CD4-positive, alpha-beta T cell treated with Interleukin-10 for 1 hour (primary cell): Measurements from ENCODE around the gene GCFC2.

Experiments
- DNase-seq: peaks from one replicate; pipeline ENCODE4 v3.0.0-alpha.2; 2020

The GCFC2 gene

DNA sequence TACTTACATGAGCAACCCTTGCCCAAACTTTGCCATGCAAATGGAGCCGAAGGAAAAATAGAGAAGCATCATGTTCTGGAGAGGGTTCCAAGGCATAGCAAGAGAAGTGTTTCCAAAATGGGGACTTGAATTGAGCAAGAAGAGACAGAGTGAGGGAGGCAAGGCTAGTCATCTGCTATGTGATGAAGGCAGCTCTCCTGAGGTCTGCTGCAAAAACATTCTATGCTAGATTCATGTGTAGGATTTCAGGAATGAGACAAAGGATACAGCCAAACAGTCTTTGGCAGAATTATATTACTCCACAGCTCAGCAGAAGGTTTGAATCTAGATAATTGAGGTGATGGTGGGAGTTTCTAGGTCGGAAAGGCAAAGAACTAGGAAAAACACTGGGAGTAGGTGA is 88.2 kb downstream of the GCFC2 start:
- no peak for DNase-seq

DNA sequence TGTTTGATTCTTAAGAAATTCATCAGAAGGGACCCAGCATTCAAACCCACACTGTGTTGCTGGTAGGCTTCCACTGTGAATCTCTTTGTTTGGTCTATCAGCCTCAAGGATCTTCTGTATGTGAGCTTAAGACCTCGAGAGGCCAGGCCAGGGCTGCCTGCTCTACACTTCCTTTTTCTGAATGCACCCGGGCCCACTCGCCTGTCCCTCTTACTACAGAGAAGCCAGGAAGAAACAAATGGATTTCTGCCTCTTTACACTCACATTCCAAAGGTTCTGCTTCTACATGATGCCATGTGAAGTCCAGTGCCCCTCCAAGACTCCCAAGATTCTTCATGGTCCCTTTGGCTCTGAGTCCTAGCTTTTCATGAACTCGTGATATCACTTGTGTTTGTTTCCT is 89.5 kb downstream of the GCFC2 start:
- no peak for DNase-seq

DNA sequence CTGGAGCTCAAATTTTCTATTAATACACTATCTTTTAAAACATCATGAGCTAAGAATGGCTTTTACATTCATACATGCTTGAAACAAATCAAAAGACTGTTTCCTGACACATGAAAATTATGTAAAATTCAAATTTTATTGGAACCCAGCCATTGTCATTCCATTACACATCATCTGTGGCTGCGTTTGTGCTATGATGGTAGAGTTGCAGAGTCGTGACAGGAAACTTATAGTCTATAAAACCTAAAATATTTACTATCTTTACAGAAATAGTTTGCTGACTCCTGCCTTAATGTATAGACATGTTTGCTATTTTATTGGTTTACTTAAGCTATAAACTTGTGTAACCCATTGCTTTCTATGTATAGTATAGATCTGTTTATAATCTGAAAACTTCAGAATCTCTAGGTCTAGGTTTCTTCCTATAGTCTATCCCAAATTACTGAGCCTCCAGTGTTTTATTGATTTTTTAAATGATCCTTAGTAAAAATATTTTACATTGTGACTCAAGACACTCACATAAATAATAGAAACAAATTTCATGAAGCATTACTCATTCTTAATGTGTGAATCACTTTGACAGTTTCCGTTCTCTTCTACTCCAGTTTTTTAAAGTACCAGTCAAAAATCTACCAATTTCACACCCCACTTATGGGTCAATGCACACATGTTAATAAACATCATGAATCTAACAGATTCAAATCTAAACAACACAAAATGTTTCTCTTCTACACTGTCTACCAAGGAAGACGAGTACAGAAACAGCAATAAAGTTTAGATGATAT is 90.6 kb downstream of the GCFC2 start:
- no peak for DNase-seq

DNA sequence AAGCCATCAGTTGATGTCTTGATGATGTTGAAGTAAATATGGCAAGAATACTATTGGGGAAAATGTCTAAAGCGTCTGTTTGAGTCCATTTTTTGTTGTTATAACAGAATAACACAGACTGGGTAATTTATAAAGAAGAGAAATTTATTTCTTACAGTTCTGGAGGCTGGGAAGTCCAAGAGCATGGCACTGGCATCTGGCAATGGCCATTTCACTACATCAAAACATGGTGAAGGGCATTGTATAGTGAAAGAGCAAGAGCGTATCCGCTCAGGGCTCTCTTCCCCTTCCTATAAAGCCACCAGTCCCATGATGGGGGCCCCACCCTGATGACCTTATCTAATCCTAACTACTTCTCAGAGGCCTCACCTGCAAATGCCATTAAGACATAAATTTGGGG is 93.8 kb downstream of the GCFC2 start:
- no peak for DNase-seq

DNA sequence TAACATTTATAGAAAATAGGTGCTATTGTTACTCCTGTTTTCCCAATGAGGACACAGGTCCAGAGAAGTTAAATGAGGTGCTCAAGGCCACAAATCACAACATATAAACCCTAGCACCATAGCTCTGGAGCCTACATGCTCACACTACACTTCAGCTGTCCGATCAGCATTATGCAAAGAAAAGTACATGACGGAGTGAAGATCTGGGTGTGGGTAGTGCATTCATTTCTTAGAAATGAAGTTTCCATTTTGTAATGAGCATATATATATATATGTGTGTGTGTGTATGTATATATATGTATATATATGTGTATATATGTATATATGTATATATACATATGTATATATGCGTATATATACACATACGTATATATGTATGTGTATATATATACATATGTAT is 94.3 kb downstream of the GCFC2 start:
- no peak for DNase-seq

DNA sequence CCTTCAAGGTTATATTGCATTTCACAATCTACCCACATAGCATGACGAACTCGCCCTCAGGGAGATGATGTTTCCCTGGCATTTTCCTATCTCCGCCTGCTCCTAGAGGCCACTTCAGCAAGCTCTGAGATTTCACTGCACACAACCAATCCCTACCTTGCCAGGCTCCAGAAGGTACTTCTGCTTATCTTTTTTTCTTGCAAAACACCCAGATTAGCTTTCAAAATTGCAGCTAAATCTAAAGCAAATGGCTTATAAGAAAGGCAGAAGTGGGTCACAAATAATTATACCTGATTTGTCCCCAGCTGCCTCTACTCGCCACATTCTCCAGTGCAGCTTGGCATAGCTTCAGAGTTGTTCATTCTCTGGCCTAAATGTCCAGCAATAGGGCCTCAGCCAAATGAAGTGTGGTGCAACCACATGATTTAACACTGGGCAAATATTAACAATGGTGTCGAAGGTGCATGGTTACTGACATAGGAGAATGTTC is 96.5 kb downstream of the GCFC2 start:
- DNase-seq: no peak

DNA sequence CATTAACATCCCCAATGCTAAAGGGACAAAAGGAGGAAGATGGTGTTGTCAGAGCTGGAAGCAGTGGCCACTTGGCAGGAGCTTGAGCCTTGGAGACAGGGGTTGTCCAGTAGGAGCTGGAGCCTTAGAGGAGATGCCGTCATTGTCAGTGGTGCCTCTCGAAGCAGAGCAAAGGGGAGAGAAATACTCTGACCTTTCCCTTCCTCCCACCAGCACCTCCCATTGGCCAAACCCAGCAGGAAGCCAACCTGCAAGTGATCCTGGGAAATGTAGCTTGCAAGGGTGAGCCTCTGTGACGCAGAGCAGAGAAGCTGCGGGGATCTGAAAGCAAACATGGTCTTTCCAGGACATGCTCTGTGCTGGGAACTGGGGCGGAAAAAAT is 97.9 kb downstream of the GCFC2 start:
- DNase-seq: no peak
